ENCODE data around the gene RGS16.
"Not testable (repeated sequence)": the region's sequence is repeated elsewhere in the genome, so short reads cannot be mapped to it uniquely, and the experiment has no call there.

RGS16 gene, protein sequence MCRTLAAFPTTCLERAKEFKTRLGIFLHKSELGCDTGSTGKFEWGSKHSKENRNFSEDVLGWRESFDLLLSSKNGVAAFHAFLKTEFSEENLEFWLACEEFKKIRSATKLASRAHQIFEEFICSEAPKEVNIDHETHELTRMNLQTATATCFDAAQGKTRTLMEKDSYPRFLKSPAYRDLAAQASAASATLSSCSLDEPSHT

DNA sequence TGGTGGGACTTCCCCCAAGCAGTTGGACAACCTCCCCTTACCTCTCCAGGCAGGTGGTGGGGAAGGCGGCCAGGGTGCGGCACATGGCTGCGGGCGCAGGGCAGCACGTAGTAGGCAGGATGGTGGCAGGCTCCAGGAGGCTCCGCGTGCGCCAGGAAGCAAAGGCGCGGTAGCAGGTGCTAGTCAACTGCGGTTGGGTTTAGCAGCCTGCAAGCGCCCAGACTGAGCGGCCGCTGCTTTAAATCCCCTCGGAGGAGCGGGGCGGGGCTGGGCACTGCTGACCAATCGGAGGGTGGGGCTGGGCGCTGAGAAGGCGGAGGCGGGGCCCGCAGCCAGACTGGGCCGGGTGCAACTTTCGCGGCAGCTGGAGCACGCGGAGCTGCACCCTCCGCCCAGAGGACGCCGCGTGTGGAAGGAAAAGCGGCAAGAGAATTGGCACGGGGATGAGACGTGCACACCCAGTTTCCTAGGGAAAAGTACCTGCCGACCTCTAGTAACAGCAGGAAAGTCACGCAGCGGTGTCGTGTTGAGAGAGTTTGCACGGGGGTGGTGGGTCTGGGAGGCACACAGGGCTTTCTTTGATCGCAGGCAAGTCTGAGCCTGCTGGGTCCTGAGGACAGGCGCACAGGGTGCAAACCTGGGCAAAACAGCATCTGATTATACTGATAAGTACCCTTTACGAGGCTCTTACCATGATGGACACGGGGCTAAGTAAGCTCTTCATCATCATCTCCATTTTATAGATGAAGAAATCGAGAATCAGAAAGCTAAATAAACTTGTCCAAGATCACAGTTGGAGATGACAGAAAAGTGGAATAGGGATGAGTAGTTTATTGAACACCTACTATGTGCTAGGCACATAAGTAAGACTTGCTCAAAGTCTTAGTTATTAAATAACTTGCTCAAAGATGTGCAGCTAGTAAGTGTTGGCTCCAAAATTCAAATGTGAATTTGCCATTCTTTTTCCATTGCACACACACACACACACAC is at the start of gene RGS16:
RGS16 (minus strand) TSS at position 215 of the 990 bp plus-strand sequence; CDS start at position 85, 130 bp downstream.
- peak; percentile 81 for DNase-seq (ENCODE audit: low spot score)

DNA sequence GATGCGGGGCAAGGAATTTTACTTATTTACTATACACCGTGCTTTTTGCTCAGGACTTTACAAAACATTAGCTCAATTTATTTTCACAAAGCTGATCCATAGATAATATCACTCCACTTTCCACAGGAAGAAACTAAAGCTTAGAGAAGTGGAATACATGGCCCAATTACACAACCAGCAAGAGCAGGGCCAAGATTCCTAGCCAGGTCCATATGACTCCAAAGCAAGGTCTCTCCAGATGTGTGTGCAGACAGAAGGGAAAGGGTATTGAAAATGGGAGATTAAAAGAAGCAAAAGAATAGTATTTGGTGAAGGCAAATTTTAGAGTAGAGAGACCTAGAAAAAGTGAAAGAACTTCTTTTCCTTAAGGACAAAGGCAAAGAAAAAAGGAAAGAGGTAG is 49.8 kb upstream of the RGS16 start:
- DNase-seq (ENCODE audit: low spot score), result no peak

GRCh38 chr1:182652933-182653332 is 48.7 kb upstream of the RGS16 start:
- DNase-seq (ENCODE audit: low spot score), result no peak

- no peak for DNase-seq (ENCODE audit: low spot score)
Measured at GRCh38 chr1:182651339-182651724, 47.1 kb upstream of the RGS16 start.

GRCh38 chr1:182650678-182651338 is 46.6 kb upstream of the RGS16 start:
- no peak for DNase-seq (ENCODE audit: low spot score)

DNA sequence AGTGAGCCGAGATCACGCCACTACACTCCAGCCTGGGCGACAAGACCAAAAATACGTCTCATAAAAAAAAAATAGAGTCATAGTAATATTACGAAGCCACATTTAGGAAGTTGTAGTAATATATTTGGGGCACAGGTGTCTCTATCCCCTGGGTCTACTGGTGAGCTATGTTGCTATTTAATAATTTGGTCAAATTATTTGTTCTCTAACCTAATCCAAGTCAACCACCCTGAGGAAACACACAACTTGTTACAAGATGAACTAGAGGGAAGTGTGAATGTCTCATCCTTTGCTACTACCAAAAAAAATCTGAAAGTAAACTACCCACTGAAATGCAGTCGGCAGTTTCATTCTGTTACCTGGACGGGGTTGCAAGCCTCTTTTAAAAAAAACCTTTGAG is 44.9 kb upstream of the RGS16 start:
- no peak for DNase-seq (ENCODE audit: low spot score)

DNA sequence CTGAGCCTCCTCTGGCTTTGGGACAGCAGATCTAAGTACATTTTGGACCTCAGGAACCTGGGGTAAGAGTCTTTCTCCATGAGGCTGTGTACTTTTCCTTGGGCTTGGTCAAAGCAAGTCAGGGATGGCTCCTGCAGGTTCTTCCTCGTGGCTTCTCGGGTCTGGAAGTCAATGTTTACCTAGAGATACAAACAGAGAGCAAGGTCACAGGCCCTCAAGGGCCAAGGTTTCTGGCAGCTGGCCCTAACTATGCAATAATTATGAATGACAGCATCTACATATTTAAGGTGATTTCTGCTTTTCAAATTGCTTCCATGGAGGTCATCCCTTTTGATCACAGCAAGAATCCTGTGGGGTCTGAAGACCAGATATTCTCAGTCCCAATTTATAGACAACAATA is 42.5 kb upstream of the RGS16 start:
- DNase-seq (ENCODE audit: low spot score), result no peak

DNA sequence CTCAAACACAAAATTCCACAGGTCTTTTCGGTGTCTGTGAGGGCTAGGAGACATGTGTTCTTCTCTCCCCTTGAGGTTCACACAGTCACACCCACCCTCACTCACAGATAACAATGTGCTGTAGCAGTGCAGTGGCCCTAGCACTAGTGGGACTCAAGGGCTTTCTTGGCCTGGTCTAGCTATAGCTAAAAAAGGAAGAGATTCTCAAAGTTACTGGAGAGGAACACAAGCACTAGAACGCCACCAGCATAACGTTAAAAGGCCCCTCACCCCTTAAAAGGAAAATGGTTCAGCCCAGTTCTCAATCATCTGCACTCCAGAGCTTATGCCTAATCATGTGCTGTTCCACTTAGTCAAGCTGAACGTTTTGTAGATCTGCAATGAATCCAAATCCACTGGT is 40.7 kb upstream of the RGS16 start:
- no peak for DNase-seq (ENCODE audit: low spot score)

- no peak for DNase-seq (ENCODE audit: low spot score)
Measured at GRCh38 chr1:182643699-182644098, 39.5 kb upstream of the RGS16 start.

GRCh38 chr1:182642461-182642860 is 38.3 kb upstream of the RGS16 start:
- no peak for DNase-seq (ENCODE audit: low spot score)

DNA sequence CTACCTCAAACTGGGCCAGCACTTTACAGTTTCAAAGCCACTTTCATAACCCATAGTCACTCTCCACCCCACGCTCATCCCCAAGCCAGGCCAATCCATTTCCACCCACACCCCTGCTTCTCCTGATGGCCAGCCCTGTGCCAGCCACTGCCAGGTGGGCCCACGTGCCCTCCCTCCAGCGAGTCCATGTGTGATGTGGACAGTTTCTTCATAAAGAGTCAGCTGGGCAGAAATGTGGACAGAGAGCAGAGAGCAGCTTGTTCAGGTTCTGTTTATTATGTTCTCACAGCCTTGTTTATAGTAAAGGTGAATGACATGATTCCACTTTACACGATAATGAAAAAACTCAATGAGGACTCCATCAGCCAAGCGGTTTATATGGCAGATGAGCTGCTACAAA is 37.4 kb upstream of the RGS16 start:
- no peak for DNase-seq (ENCODE audit: low spot score)

GRCh38 chr1:182639330-182639729 is 35.1 kb upstream of the RGS16 start:
- no peak for DNase-seq (ENCODE audit: low spot score)

DNA sequence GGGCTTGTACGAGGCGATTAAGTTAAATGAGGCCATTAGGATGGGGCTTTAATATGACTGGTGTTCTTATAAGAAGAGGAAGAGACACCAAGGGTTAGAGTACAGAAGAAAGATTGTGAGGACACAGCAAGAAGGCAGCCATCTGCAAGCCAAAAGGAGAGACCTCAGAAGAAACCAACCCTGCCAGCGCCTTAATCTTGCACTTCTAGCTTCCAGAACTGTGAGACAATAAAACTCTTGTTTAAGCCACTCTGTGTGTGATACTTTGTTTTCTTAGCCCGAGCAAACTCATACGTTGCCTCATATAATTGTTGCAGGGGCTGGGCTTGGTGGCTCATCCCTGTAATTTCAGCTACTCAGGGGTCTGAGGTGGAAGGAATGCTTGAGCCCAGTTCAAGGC is 33.6 kb upstream of the RGS16 start:
- DNase-seq (ENCODE audit: low spot score), result no peak

GRCh38 chr1:182635871-182636270 is 31.7 kb upstream of the RGS16 start:
- DNase-seq (ENCODE audit: low spot score), result no peak

DNA sequence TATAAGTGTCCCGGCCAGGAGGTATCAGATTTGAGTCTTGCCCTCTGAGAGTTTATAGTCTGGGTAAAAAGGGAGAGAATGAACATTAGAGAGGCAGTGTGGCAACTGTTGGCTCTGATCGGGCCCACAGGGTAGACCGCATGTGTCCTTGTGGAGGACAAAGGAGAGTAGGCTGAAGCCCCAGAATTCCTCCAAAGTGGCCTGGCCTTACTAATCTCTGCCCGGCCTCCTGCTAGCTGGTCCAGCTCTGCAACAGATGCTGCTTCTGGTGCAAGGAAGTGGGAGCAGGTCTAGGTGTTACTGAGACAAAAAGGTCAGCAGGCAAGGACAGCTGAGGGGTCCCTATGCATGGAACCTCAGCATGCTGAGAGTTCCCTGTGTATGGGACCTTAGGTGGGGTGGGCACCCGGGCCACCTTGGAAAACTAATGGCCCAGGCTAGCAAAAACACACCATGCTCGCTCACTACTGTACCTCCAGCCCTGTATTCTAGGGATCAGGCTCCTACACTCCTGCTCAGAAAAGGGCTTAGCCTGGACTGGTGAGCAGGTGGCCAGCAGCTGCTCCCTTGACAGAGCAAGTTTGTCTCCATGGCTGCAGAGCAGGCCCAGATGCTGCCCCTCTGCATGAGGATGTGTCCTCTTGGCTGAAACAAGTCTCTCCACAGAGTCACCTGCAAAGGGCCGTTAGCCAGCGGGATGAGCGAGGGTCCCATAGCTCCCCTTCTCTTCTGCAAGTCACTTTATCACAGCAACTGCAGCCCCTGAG is 30.3 kb upstream of the RGS16 start:
- no peak for DNase-seq (ENCODE audit: low spot score)

DNA sequence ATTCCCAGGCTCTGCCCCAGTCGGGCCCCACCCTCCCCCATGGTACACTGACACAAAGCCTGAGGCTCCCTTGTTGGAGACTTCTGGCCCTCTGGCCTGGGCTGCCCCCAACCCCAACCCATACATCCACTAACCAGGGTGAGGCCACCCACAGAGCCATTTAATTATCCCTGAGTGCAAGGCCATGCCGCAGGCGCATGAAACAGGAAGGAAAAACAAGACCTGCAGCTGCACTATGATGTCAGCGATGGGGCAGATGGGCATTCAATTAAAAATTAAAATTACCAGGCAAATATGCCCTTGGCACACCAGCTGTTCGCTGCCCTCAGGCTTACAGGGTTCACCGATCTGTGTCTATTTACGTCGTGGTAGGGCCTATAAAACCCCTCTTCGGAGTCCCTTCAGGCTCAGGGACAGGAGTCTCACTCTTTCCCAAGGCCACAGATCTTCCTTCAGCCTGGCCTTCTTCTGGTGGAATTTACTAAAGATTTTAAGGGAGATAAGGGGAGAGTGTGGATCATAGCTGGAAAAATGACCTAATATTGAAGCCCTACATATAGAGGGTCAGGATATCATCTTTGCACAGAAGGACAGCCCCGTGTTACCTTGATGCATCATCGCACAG is 29.6 kb upstream of the RGS16 start:
- DNase-seq (ENCODE audit: low spot score), result no peak

GRCh38 chr1:182633031-182633430 is 28.8 kb upstream of the RGS16 start:
- DNase-seq (ENCODE audit: low spot score), result no peak

GRCh38 chr1:182632441-182632857 is 28.3 kb upstream of the RGS16 start:
- not testable (repeated sequence) for DNase-seq (ENCODE audit: low spot score)

DNA sequence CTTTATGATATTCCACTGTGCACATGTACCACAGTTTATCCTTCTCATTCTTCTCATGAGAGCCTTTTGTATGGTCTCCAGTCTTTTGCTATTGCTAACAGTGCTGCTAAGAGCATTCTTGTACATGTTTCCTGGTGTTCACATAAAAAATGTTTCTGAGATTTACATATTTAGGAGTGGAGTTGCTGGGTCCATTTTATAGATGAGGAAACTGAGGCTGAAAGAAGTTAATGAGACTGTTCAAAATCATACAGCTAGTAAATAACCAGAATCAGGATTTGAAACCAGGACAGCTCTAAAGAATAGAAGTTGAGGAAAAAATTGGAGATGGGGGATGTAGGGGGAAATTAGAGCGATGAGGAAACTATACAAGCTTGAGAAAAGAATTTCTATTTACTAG is 27.8 kb upstream of the RGS16 start:
- no peak for DNase-seq (ENCODE audit: low spot score)

GRCh38 chr1:182631053-182631677 is 27.0 kb upstream of the RGS16 start:
- DNase-seq (ENCODE audit: low spot score), result no peak

GRCh38 chr1:182630586-182630985 is 26.4 kb upstream of the RGS16 start:
- no peak for DNase-seq (ENCODE audit: low spot score)

Data from kidney tubule cell (primary cell).